Fibroblast of lung (primary cell): Measurements from ENCODE around the gene CLCN3. TPM values are rescaled to one million over a fixed set of nuclear protein-coding genes. Genes with fewer than 3 reads are reported as not detected.

ENCODE experiments used
- DNase-seq, 2 donors: peaks; one replicate each; pipeline versions ENCODE4 v3.0.0 to v3.0.0-alpha.2; 2010; ENCODE audit warnings: low read depth in 2 of 2
- H2AFZ ChIP-seq: 2 replicates; pipeline ENCODE4 v1.5.1; 2012; ENCODE audit warnings: low read length, control low read depth, inconsistent platforms
- H3K27ac ChIP-seq: 2 replicates; pipeline ENCODE4 v1.5.1; 2011; ENCODE audit warnings: low read length, control low read depth; ENCODE audit not compliant: insufficient read depth
- H3K27me3 ChIP-seq: 2 replicates; pipeline ENCODE4 v1.5.1; 2011; ENCODE audit warnings: mild to moderate bottlenecking, low read length; ENCODE audit not compliant: control insufficient read depth, insufficient read depth
- H3K36me3 ChIP-seq: 2 replicates; pipeline ENCODE4 v1.5.1; 2011; ENCODE audit warnings: low read length; ENCODE audit not compliant: control insufficient read depth, insufficient read depth
- H3K4me1 ChIP-seq: 2 replicates; pipeline ENCODE4 v1.5.1; 2011; ENCODE audit warnings: low read length; ENCODE audit not compliant: control insufficient read depth, insufficient read depth; ENCODE audit errors: extremely low read depth
- H3K4me2 ChIP-seq: 2 replicates; pipeline ENCODE4 v1.5.1; 2011; ENCODE audit warnings: low read length, control low read depth; ENCODE audit not compliant: insufficient read depth; ENCODE audit errors: extremely low read depth
- H3K4me3 ChIP-seq, 4 experiments: fragments of 200-600 bp in 1 of 4; sonication (generic) in 1 of 4; replicated peaks in 1 of 4; 2 replicates each; pipeline ENCODE4 v1.5.1; 2011 to 2016; ENCODE audit warnings: low read length in 4 of 4, low read depth in 3 of 4, mild to moderate bottlenecking in 3 of 4, control low read depth in 2 of 4, inconsistent platforms in 1 of 4, mixed read lengths in 1 of 4; ENCODE audit not compliant: insufficient read depth in 1 of 4; ENCODE audit errors: control extremely low read depth in 1 of 4
- H3K79me2 ChIP-seq: 2 replicates; pipeline ENCODE4 v1.5.1; 2012; ENCODE audit warnings: mild to moderate bottlenecking, low read length, inconsistent platforms; ENCODE audit not compliant: control insufficient read depth, insufficient read depth
- H3K9ac ChIP-seq: 2 replicates; pipeline ENCODE4 v1.5.1; 2011; ENCODE audit warnings: mild to moderate bottlenecking, low read length, control low read depth; ENCODE audit not compliant: insufficient read depth
- H3K9me3 ChIP-seq: 2 replicates; pipeline ENCODE4 v1.5.1; 2012; ENCODE audit warnings: low read depth, low read length; ENCODE audit not compliant: control insufficient read depth, insufficient read depth
- H4K20me1 ChIP-seq: 2 replicates; pipeline ENCODE4 v1.5.1; 2011; ENCODE audit warnings: low read length; ENCODE audit not compliant: control insufficient read depth, insufficient read depth; ENCODE audit errors: extremely low read depth
- EZH2 ChIP-seq: IDR thresholded peaks from 2 replicates; pipeline ENCODE4 v1.5.1; 2012; ENCODE audit warnings: low read length, control low read depth, mild to moderate bottlenecking; ENCODE audit errors: missing control alignments
- polyA plus RNA-seq, 2 donors: library from polyadenylated mRNA; depleted of rRNA in 1 of 2; stranded (reverse) in 1 of 2; unstranded in 1 of 2; fragments of >200 nt; gene quantifications; 2 replicates each; pipeline ENCODE4 v1.2.1, GENCODE V29; 2011 to 2012; ENCODE audit warnings: missing spikeins in 1 of 2
- total RNA-seq: library from RNA; depleted of rRNA; stranded (reverse); fragments of >200 nt; gene quantifications from 2 replicates; pipeline ENCODE4 v1.2.1, GENCODE V29; 2014
- TF ChIP-seq, protein P1 (sequence below), 2 donors: IDR thresholded peaks in 1 of 2; conservative IDR thresholded peaks in 1 of 2; 1 replicate in 1 of 2; 2 replicates in 1 of 2; pipeline ENCODE4 v1.5.1; 2011 to 2012; ENCODE audit warnings: low read length in 2 of 2, control low read depth in 1 of 2, inconsistent platforms in 1 of 2, low read depth in 1 of 2, mild to moderate bottlenecking in 1 of 2

The CLCN3 gene
- total and polyA plus RNA-seq, 2 donors (not counting 1 experiment from before 2014, with no cell fraction given) = 51.7 to 92.2 TPM

DNA sequence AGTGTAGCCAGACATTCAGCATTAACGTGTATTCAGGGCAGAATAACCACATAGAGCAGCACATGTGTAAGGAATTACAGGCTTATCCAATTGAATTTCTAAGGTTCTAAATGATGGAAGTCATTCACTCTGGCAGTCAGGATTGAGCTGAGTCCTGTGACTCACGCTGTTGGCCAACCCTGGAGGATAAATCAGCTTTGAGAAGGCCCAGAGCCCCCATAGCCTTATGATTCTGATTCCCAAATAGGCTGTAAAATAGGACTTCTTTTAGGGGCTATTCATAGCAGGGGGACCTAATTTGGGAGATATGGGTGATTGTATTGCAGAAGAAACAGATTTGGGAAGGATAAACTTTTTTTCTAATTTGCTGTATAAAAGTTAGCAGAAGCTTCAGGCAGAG lies 145.5 kb downstream of the CLCN3 start:
- H3K9me3 ChIP-seq = no peaks in the 10 kb centered on the region
- H2AFZ ChIP-seq = no peak overlapping the region
- H3K79me2 ChIP-seq = no peaks in the 10 kb centered on the region
- H4K20me1 ChIP-seq = no peaks in the 10 kb centered on the region
- H3K36me3 ChIP-seq = no peaks in the 10 kb centered on the region
- no peak overlapping the region for H3K4me3 ChIP-seq
- no peak for TF ChIP-seq EZH2
- TF ChIP-seq, protein P1, sequence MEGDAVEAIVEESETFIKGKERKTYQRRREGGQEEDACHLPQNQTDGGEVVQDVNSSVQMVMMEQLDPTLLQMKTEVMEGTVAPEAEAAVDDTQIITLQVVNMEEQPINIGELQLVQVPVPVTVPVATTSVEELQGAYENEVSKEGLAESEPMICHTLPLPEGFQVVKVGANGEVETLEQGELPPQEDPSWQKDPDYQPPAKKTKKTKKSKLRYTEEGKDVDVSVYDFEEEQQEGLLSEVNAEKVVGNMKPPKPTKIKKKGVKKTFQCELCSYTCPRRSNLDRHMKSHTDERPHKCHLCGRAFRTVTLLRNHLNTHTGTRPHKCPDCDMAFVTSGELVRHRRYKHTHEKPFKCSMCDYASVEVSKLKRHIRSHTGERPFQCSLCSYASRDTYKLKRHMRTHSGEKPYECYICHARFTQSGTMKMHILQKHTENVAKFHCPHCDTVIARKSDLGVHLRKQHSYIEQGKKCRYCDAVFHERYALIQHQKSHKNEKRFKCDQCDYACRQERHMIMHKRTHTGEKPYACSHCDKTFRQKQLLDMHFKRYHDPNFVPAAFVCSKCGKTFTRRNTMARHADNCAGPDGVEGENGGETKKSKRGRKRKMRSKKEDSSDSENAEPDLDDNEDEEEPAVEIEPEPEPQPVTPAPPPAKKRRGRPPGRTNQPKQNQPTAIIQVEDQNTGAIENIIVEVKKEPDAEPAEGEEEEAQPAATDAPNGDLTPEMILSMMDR (conservative IDR thresholded peaks at IDR 0.05 in 1 of 2, IDR thresholded peaks at IDR 0.05 in 1 of 2; ENCODE audit: low read depth in 1 of 2, low read length in 2 of 2) = no peak
- H3K4me2 ChIP-seq = no peak overlapping the region
- no peaks in the 10 kb centered on the region for H3K27me3 ChIP-seq
- no peaks in the 10 kb centered on the region for H3K4me1 ChIP-seq
- H3K9ac ChIP-seq = no peak overlapping the region
- DNase-seq = no peak
- H3K27ac ChIP-seq = no peak overlapping the region

DNA sequence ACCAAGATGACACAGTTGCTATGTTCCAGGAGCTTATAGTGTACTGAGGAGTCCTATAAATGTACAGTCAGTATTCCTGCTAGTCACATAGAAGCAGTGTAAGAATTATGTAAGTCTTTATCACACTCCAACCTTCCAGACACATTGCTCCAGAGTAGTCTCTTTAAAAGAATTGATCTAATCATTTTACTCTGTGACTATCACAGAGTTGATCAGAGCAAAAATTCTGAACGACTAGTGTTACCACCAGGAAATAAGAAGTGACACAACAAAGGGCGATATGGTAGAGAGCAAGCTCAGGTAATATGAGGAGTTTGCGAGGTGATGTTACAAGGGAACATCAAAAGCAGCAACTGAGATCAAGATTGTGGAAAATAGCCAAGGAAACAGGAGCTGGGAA lies 146.4 kb downstream of the CLCN3 start:
- Histone ChIP-seq H3K27ac (no peak overlapping the region), H3K4me2 (no peak overlapping the region)

DNA sequence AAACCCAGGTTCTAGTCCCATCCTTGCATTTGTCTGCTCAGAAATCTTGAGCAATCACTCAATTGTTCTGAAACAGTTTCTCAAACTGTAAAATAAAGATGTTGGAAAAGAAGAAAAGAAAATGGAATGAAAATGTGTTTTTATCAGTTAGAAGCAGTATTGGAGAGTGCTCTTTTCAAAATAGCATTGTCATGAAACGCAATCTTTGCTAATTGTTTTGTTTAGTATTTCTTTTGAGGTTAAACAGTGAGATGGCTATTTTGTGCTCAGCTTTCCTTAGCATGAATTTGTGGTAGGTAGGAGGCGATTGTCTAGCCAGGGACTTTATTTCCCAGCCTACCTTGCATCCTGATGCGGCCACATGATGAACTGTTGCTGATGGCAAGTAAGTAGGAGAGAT lies 148.0 kb downstream of the CLCN3 start:
- Histone ChIP-seq H3K27me3 (no peaks in the 10 kb centered on the region), H3K36me3 (no peaks in the 10 kb centered on the region)
- TF ChIP-seq, protein P1 (conservative IDR thresholded peaks at IDR 0.05 in 1 of 2, IDR thresholded peaks at IDR 0.05 in 1 of 2; ENCODE audit: low read depth in 1 of 2, low read length in 2 of 2) = no peak
- TF ChIP-seq EZH2 = no peak

More for the DNA sequence above, 146.4 kb downstream of the CLCN3 start:
- TF ChIP-seq, protein P1 (conservative IDR thresholded peaks at IDR 0.05 in 1 of 2, IDR thresholded peaks at IDR 0.05 in 1 of 2; ENCODE audit: low read depth in 1 of 2, low read length in 2 of 2) = no peak
- no peak for TF ChIP-seq EZH2
- no peaks in the 10 kb centered on the region for H3K36me3 ChIP-seq
- no peaks in the 10 kb centered on the region for H4K20me1 ChIP-seq
- no peak overlapping the region for H3K9ac ChIP-seq
- H3K9me3 ChIP-seq = no peaks in the 10 kb centered on the region
- no peaks in the 10 kb centered on the region for H3K27me3 ChIP-seq
- no peaks in the 10 kb centered on the region for H3K79me2 ChIP-seq
- no peaks in the 10 kb centered on the region for H3K4me1 ChIP-seq
- no peak for DNase-seq
- H3K4me3 ChIP-seq = no peak overlapping the region
- no peak overlapping the region for H2AFZ ChIP-seq

More for the DNA sequence above, 148.0 kb downstream of the CLCN3 start:
- no peak for DNase-seq
- Histone ChIP-seq H3K9me3 (no peaks in the 10 kb centered on the region), H2AFZ (no peak overlapping the region), H3K4me1 (no peaks in the 10 kb centered on the region), H3K9ac (no peak overlapping the region), H3K79me2 (no peaks in the 10 kb centered on the region), H3K4me2 (no peak overlapping the region), H3K27ac (no peak overlapping the region), H4K20me1 (no peaks in the 10 kb centered on the region), H3K4me3 (no peak overlapping the region)
